Stimulated activated CD8-positive, alpha-beta memory T cell treated with anti-CD3 and anti-CD28 coated beads, Interleukin-4, amount 100 ng/mL, for 1 hour (primary cell): ENCODE measurements around the gene ETDC.
"Not testable (repeated sequence)": the region's sequence is repeated elsewhere in the genome, so short reads cannot be mapped to it uniquely, and the experiment has no call there.

Experiments
- DNase-seq, 2 donors: peaks; one replicate each; pipeline ENCODE4 v3.0.0-alpha.2; 2020; ENCODE audit warnings: low read depth in 2 of 2, low spot score in 1 of 2

ETDC gene

GRCh38 chrX:135309430-135309923, at the start of gene ETDC:
TSS of gene ETDC (plus strand) at chrX:135309480. CDS start at chrX:135309480, 0 bp downstream.
- no peak for DNase-seq

- not testable (repeated sequence) for DNase-seq
Observed at GRCh38 chrX:135260976-135261375, 48.3 kb upstream of the ETDC start.

GRCh38 chrX:135263376-135263775, 45.9 kb upstream of the ETDC start:
- DNase-seq, result not testable (repeated sequence)

GRCh38 chrX:135264206-135264605, 45.1 kb upstream of the ETDC start:
- DNase-seq, result no peak

GRCh38 chrX:135273162-135273561, 36.1 kb upstream of the ETDC start:
- DNase-seq, result no peak

GRCh38 chrX:135275973-135276372, 33.3 kb upstream of the ETDC start:
- DNase-seq, result no peak

- DNase-seq, result no peak
Observed at GRCh38 chrX:135287266-135287823, 21.9 kb upstream of the ETDC start.

GRCh38 chrX:135295238-135295943, 13.9 kb upstream of the ETDC start:
- peak; percentile 24 to 28 for DNase-seq

GRCh38 chrX:135295944-135296305, 13.4 kb upstream of the ETDC start:
- no peak for DNase-seq

GRCh38 chrX:135302269-135302873, 6.9 kb upstream of the ETDC start:
- DNase-seq, result no peak

- no peak for DNase-seq
Observed at GRCh38 chrX:135304741-135305140, 4.5 kb upstream of the ETDC start.

- DNase-seq, result no peak
Observed at GRCh38 chrX:135307171-135307570, 2.1 kb upstream of the ETDC start.

GRCh38 chrX:135308345-135308855, 880 bp upstream of the ETDC start:
- no peak for DNase-seq

- no peak for DNase-seq
Observed at GRCh38 chrX:135315864-135316263, 6.6 kb downstream of the ETDC start.

- DNase-seq, result no peak
Observed at GRCh38 chrX:135324463-135324862, 15.2 kb downstream of the ETDC start.

- DNase-seq, result not testable (repeated sequence)
Observed at GRCh38 chrX:135325036-135325818, 15.9 kb downstream of the ETDC start.

- DNase-seq, result no peak
Observed at GRCh38 chrX:135327299-135327698, 18.0 kb downstream of the ETDC start.

GRCh38 chrX:135328421-135329005, 19.2 kb downstream of the ETDC start:
- no peak for DNase-seq

GRCh38 chrX:135330706-135331105, 21.4 kb downstream of the ETDC start:
- DNase-seq, result no peak

- no peak for DNase-seq
Observed at GRCh38 chrX:135331525-135331924, 22.2 kb downstream of the ETDC start.

GRCh38 chrX:135340831-135341230, 31.6 kb downstream of the ETDC start:
- DNase-seq, result no peak
